Right cardiac atrium (tissue), 5 donors: ENCODE results near the gene EPSTI1. TPM values are rescaled to one million over a fixed set of nuclear protein-coding genes. Genes with fewer than 3 reads are reported as not detected.
A peak's percentile ranks its signal among the peaks of the same experiment; 100 is the strongest.

Source experiments
- ATAC-seq, 2 donors: fragments of 200-7000 bp; cut with Tn5 transposase; one replicate each; pipeline versions ENCODE4 v1.8.0 to v1.9.1; 2020; ENCODE audit warnings: moderate library complexity in 2 of 2, mild to moderate bottlenecking in 1 of 2
- DNase-seq, 3 donors: peaks; one replicate each; pipeline ENCODE4 v3.0.0-alpha.2; 2020
- H3K27ac ChIP-seq: one replicate; pipeline ENCODE4 v1.5.1; 2013; ENCODE audit warnings: mild to moderate bottlenecking, low read length, control low read depth, moderate library complexity
- H3K27me3 ChIP-seq: one replicate; pipeline ENCODE4 v1.6.1; 2013; ENCODE audit not compliant: control insufficient read depth, insufficient read depth
- H3K4me1 ChIP-seq: one replicate; pipeline ENCODE4 v1.6.1; 2013; ENCODE audit warnings: low read length; ENCODE audit not compliant: control insufficient read depth, insufficient read depth
- H3K4me3 ChIP-seq: one replicate; pipeline ENCODE4 v1.5.1; 2013; ENCODE audit warnings: low read length, control low read depth
- H3K9me3 ChIP-seq: one replicate; pipeline ENCODE4 v1.6.1; 2013; ENCODE audit warnings: low read length; ENCODE audit not compliant: control insufficient read depth
- WGBS: extraction: QIAGEN DNeasy Blood & Tissue Kit; methylation state at CpG from one replicate; pipeline ENCODE4 v1.1.7; 2013; 5-methylcytosine and 5-hydroxymethylcytosine counted together
- intact Hi-C, 4 donors: fragments of 100-400 bp; cut with DNase I; formaldehyde crosslinking; loops; one replicate each; pipeline versions ENCODE4 v1.11.0 to v1.14.0; 2022 to 2023
- polyA plus RNA-seq: library from polyadenylated mRNA; stranded (reverse); fragments of 200-250 nt; gene quantifications from one replicate; pipeline ENCODE4 v1.2.3, GENCODE V29; 2013
- total RNA-seq, 4 donors: library from RNA; stranded (reverse); fragmentation: NEBNext Ultra II Directional; extraction: Animal tissue kit (Norgen Biotek cat#: 25700); gene quantifications; one replicate each; pipeline ENCODE4 v1.2.1, GENCODE V29; 2021
- donor health status: healthy with polysubstance abuse.
- donor health status: DM: no; HTN: yes; CAD: no.
- donor health status: DM: no; HTN: no; CAD: no.
- donor health status: DM: no; HTN: yes; CAD: no; lungs with severe emphysema.
- donor health status: DM: yes; HTN: yes; CAD: no.

The EPSTI1 gene
- total and polyA plus RNA-seq, 5 donors, result 1.8 to 8.5 (median 4.8) TPM

GRCh38 chr13:42893214-42893671, 98.8 kb downstream of the EPSTI1 start:
- ATAC-seq (peak in 1 of 2 donors; percentile 45), DNase-seq (no peak)
- H3K9me3 ChIP-seq, result no peaks in the 10 kb centered on the region
- H3K4me1 ChIP-seq, result no peaks in the 10 kb centered on the region
- intact Hi-C loops, result loop anchor here in 1 of 4 donors (10.0 kb wide), 1 partner anchor 72 kb away; no protein-coding TSS in a partner anchor
- no peak overlapping the region for H3K27ac ChIP-seq
- no peaks in the 10 kb centered on the region for H3K27me3 ChIP-seq
- H3K4me3 ChIP-seq, result no peak overlapping the region
- WGBS, result 36% methylated on average over 1 of the region's 1 CpG

- WGBS, result 74% methylated on average over 3 of the region's 3 CpGs
- no peak for ATAC-seq
- H3K4me1 ChIP-seq, result no peaks in the 10 kb centered on the region
- no peaks in the 10 kb centered on the region for H3K27me3 ChIP-seq
- intact Hi-C loops, result loop anchor here in 1 of 4 donors (10.0 kb wide), 1 partner anchor 72 kb away; no protein-coding TSS in a partner anchor
- no peak overlapping the region for H3K4me3 ChIP-seq
- H3K9me3 ChIP-seq, result no peaks in the 10 kb centered on the region
- DNase-seq, result no peak
- no peak overlapping the region for H3K27ac ChIP-seq
These were observed 99.3 kb downstream of the EPSTI1 start for GRCh38 chr13:42892760-42893159.

GRCh38 chr13:42891591-42891990, 100.5 kb downstream of the EPSTI1 start:
- intact Hi-C loops, result loop anchor here in 1 of 4 donors (10.0 kb wide), 1 partner anchor 73 kb away; no protein-coding TSS in a partner anchor
- Histone ChIP-seq H3K4me3 (no peak overlapping the region), H3K9me3 (no peaks in the 10 kb centered on the region), H3K4me1 (no peaks in the 10 kb centered on the region), H3K27ac (peak overlapping the region; percentile 8), H3K27me3 (no peaks in the 10 kb centered on the region)
- 74% methylated on average over 3 of the region's 3 CpGs for WGBS
- peak; percentile 28 to 29 for ATAC-seq
- no peak for DNase-seq

- H3K27me3 ChIP-seq, result no peaks in the 10 kb centered on the region
- H3K4me3 ChIP-seq, result no peak overlapping the region
- WGBS, result 75% methylated on average over 8 of the region's 8 CpGs
- ATAC-seq, result no peak
- no peak overlapping the region for H3K27ac ChIP-seq
- intact Hi-C loops, result no loop called here
- no peaks in the 10 kb centered on the region for H3K9me3 ChIP-seq
- no peak for DNase-seq
- H3K4me1 ChIP-seq, result peaks cover 3% of the 10 kb centered on the region
These were observed 106.7 kb downstream of the EPSTI1 start for GRCh38 chr13:42885325-42885724.

GRCh38 chr13:42883771-42884467, 108.1 kb downstream of the EPSTI1 start:
- Histone ChIP-seq H3K9me3 (no peaks in the 10 kb centered on the region), H3K27me3 (no peaks in the 10 kb centered on the region), H3K4me1 (peaks cover 3% of the 10 kb centered on the region), H3K27ac (no peak overlapping the region), H3K4me3 (no peak overlapping the region)
- 31% methylated on average over 6 of the region's 6 CpGs for whole genome bisulfite sequencing
- intact Hi-C loops, result no loop called here
- DNase-seq, result peak in 2 of 3 donors; percentile 28 to 47
- ATAC-seq, result peak; percentile 83 to 90

- H3K4me3 ChIP-seq, result no peak overlapping the region
- DNase-seq (no peak), ATAC-seq (peak in 1 of 2 donors; percentile 59)
- H3K27ac ChIP-seq, result no peak overlapping the region
- H3K4me1 ChIP-seq, result peaks cover 3% of the 10 kb centered on the region
- intact Hi-C loops, result no loop called here
- H3K27me3 ChIP-seq, result no peaks in the 10 kb centered on the region
- no peaks in the 10 kb centered on the region for H3K9me3 ChIP-seq
- 45% methylated on average over 1 of the region's 1 CpG for WGBS
These were observed 108.9 kb downstream of the EPSTI1 start for GRCh38 chr13:42883142-42883541.

- ATAC-seq (no peak), DNase-seq (peak in 1 of 3 donors; percentile 40)
- peaks cover 3% of the 10 kb centered on the region for H3K4me1 ChIP-seq
- H3K27me3 ChIP-seq, result no peaks in the 10 kb centered on the region
- no peak overlapping the region for H3K27ac ChIP-seq
- 35% methylated on average over 8 of the region's 8 CpGs for WGBS
- H3K4me3 ChIP-seq, result no peak overlapping the region
- no peaks in the 10 kb centered on the region for H3K9me3 ChIP-seq
- intact Hi-C loops, result no loop called here
These were observed 111.9 kb downstream of the EPSTI1 start for GRCh38 chr13:42880056-42880605.

- DNase-seq (no peak), ATAC-seq (no peak)
- Histone ChIP-seq H3K4me3 (no peak overlapping the region), H3K4me1 (peaks cover 3% of the 10 kb centered on the region), H3K27me3 (no peaks in the 10 kb centered on the region), H3K9me3 (no peaks in the 10 kb centered on the region), H3K27ac (no peak overlapping the region)
- intact Hi-C loops, result no loop called here
- 79% methylated on average over 3 of the region's 3 CpGs for WGBS
These were observed 113.3 kb downstream of the EPSTI1 start for GRCh38 chr13:42878721-42879120.

GRCh38 chr13:42876887-42877545, 115.0 kb downstream of the EPSTI1 start:
- WGBS, result 81% methylated on average over 6 of the region's 6 CpGs
- Histone ChIP-seq H3K27ac (no peak overlapping the region), H3K4me3 (no peak overlapping the region), H3K27me3 (no peaks in the 10 kb centered on the region), H3K4me1 (no peaks in the 10 kb centered on the region), H3K9me3 (no peaks in the 10 kb centered on the region)
- DNase-seq (no peak), ATAC-seq (no peak)
- intact Hi-C loops, result no loop called here

GRCh38 chr13:42876270-42876714, 115.7 kb downstream of the EPSTI1 start:
- H3K27ac ChIP-seq, result no peak overlapping the region
- H3K27me3 ChIP-seq, result no peaks in the 10 kb centered on the region
- 46% methylated on average over 1 of the region's 1 CpG for WGBS

More at GRCh38 chr13:42876270-42876714, 115.7 kb downstream of the EPSTI1 start:
- Histone ChIP-seq H3K4me1 (no peaks in the 10 kb centered on the region), H3K9me3 (no peaks in the 10 kb centered on the region), H3K4me3 (no peak overlapping the region)
- intact Hi-C loops, result no loop called here
- peak in 1 of 2 donors; percentile 36 for ATAC-seq
- no peak for DNase-seq
